NCI-H2227 treated with DMSO at 0.1 percent for 48 hours (cell line): ENCODE data around the gene CISD2.
"Not testable (repeated sequence)": the region's sequence is repeated elsewhere in the genome, so short reads cannot be mapped to it uniquely, and the experiment has no call there.

Source experiments
- DNase-seq: peaks from one replicate; lab custom pipeline; 2025; lab: John Stamatoyannopoulos, UW

CISD2 gene

DNA sequence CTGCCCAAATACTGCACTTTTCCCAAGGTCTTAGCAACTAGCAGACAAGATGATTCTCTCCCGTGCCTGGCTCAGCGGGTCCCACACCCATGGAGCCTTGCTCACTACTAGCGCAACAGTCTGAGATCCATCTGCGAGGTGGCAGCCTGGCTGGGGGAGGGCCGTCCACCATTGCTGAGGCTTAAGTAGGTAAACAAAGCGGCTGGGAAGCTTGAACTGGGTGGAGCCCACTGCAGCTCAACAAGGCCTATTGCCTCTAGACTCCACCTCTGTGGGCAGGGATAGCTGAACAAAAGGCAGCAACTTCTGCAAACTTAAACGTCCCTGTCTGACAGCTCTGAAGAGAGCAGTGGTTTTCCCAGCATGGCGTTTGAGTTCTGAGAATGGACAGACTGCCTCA is 50.9 kb downstream of the CISD2 start:
- not testable (repeated sequence) for DNase-seq

- DNase-seq = no peak
Measured at GRCh38 chr4:102935716-102936115, 66.9 kb downstream of the CISD2 start.

GRCh38 chr4:102938063-102938462 is 69.3 kb downstream of the CISD2 start:
- DNase-seq = not testable (repeated sequence)
